Measurements from ENCODE around the gene CDH2.

CDH2 gene

GRCh38 chr18:28002841-28003240, 174.1 kb downstream of the CDH2 start:
- H3K4me3 ChIP-seq (ENCODE audit: low read depth, low read length) = no peak overlapping the region

GRCh38 chr18:27996801-27997272, 180.1 kb downstream of the CDH2 start:
- no peak overlapping the region for H3K4me3 ChIP-seq (ENCODE audit: low read depth, low read length)

- H3K4me3 ChIP-seq (ENCODE audit: low read depth, low read length) = no peak overlapping the region
Observed at GRCh38 chr18:27995770-27996502, 181.0 kb downstream of the CDH2 start.

- no peak overlapping the region for H3K4me3 ChIP-seq (ENCODE audit: low read depth, low read length)
Observed at GRCh38 chr18:27994571-27994970, 182.4 kb downstream of the CDH2 start.

- no peak overlapping the region for H3K4me3 ChIP-seq (ENCODE audit: low read depth, low read length)
Observed at GRCh38 chr18:27991391-27991790, 185.5 kb downstream of the CDH2 start.

GRCh38 chr18:27985832-27986231, 191.1 kb downstream of the CDH2 start:
- H3K4me3 ChIP-seq (ENCODE audit: low read depth, low read length) = no peak overlapping the region

GRCh38 chr18:27983780-27984179, 193.2 kb downstream of the CDH2 start:
- H3K4me3 ChIP-seq (ENCODE audit: low read depth, low read length) = no peak overlapping the region

GRCh38 chr18:27976806-27977408, 200.0 kb downstream of the CDH2 start:
- no peak overlapping the region for H3K4me3 ChIP-seq (ENCODE audit: low read depth, low read length)

GRCh38 chr18:27970321-27970720, 206.6 kb downstream of the CDH2 start:
- H3K4me3 ChIP-seq (ENCODE audit: low read depth, low read length) = no peak overlapping the region

- H3K4me3 ChIP-seq (ENCODE audit: low read depth, low read length) = no peak overlapping the region
Observed at GRCh38 chr18:27969206-27969605, 207.7 kb downstream of the CDH2 start.

- no peak overlapping the region for H3K4me3 ChIP-seq (ENCODE audit: low read depth, low read length)
Observed at GRCh38 chr18:27967913-27968824, 208.8 kb downstream of the CDH2 start.

- H3K4me3 ChIP-seq (ENCODE audit: low read depth, low read length) = no peak overlapping the region
Observed at GRCh38 chr18:27966881-27967280, 210.0 kb downstream of the CDH2 start.

GRCh38 chr18:27964811-27965210, 212.1 kb downstream of the CDH2 start:
- no peak overlapping the region for H3K4me3 ChIP-seq (ENCODE audit: low read depth, low read length)

- no peak overlapping the region for H3K4me3 ChIP-seq (ENCODE audit: low read depth, low read length)
Observed at GRCh38 chr18:27959101-27959500, 217.8 kb downstream of the CDH2 start.

- H3K4me3 ChIP-seq (ENCODE audit: low read depth, low read length) = no peak overlapping the region
Observed at GRCh38 chr18:27956001-27956640, 220.8 kb downstream of the CDH2 start.

GRCh38 chr18:27954226-27954625, 222.7 kb downstream of the CDH2 start:
- no peak overlapping the region for H3K4me3 ChIP-seq (ENCODE audit: low read depth, low read length)

GRCh38 chr18:27952741-27953140, 224.2 kb downstream of the CDH2 start:
- H3K4me3 ChIP-seq (ENCODE audit: low read depth, low read length) = no peak overlapping the region

GRCh38 chr18:27950648-27951228, 226.2 kb downstream of the CDH2 start:
- H3K4me3 ChIP-seq (ENCODE audit: low read depth, low read length) = no peak overlapping the region

GRCh38 chr18:27948986-27949385, 227.9 kb downstream of the CDH2 start:
- no peak overlapping the region for H3K4me3 ChIP-seq (ENCODE audit: low read depth, low read length)

GRCh38 chr18:27942706-27943105, 234.2 kb downstream of the CDH2 start:
- no peak overlapping the region for H3K4me3 ChIP-seq (ENCODE audit: low read depth, low read length)

- no peak overlapping the region for H3K4me3 ChIP-seq (ENCODE audit: low read depth, low read length)
Observed at GRCh38 chr18:27931535-27931934, 245.4 kb downstream of the CDH2 start.
